GM21576 (cell line): ENCODE measurements around the gene C17orf114.

ENCODE experiments used
- ATAC-seq: cut with Tn5 transposase; IDR thresholded peaks from one replicate; pipeline ENCODE4 v1.9.1; 2021; ENCODE audit warnings: mild to moderate bottlenecking, moderate library complexity; ENCODE audit not compliant: unreplicated experiment

Gene C17orf114

DNA sequence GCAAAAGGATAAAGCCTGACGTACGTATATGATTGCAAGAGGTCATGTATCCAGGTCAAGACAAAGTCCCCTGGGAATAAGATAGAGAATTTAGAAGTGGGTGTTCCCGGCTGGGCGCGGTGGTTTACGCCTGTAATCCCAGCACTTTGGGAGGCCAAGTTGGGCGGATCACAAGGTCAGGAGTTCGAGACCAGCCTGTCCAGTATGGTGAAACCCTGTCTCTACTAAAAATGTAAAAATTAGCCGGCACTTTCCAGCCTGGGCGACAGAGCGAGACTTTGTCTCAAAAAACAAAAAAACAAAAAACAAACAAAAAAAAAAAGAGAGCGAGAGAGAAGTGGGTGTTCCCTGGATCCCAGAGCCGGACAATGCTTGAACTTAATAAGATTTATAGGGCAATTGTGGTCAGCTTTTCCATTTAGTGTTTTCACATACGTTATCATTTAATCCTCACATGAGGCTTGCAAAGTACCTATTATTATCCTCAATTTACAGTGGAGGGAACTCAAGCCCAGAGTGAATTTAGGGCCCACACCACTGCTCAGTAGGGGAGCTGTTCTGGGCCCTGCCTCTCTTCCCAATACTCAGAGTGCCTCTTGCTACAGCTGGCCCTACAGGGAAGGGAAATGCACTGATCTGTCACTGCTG lies 13.8 kb downstream of the C17orf114 start:
- no peak for ATAC-seq

DNA sequence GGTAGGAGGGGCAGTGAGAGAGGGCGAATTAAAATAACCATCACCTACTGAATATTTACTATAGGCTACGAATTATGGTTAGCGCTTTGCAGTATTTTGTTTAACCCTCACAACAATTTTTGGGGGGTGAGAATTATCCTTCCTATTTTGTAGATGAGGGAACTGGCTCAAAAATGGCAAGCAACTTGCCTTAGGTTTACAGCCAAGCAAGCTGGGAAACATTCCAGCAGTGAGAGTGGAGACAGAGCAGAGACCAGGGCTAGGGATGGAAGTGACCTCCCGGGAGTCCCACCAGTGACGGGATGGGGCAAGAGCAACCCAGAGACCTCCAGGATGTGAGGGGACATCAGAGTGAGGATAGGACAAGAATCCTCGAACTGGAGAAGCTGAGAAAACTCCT lies 15.6 kb downstream of the C17orf114 start:
- ATAC-seq: no peak

DNA sequence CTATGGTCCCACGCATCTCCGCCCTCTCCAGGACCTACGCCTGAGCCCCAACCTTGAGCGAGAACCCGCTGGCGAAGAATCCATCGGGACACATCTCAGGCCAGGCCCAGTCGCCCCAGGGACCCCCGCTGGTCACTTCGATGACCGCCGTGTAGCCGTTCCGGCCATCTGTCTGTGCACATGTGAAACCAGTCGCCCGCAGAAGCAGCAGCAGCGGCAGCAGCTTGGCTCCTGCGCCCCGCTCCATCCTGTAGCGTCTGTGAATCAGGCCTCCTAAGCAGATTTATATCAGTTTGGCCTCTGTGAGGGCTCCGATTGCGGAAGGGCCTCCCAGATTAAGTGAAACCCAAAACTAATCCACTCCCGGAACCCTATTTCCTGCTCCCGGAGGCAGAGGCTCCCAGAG lies 16.0 kb downstream of the C17orf114 start, which contains the start of gene VMO1:
Gene VMO1 (minus strand): TSS at position 259 of the 406 bp plus-strand sequence. CDS start 12 bp downstream, at position 247.
- no peak for ATAC-seq

DNA sequence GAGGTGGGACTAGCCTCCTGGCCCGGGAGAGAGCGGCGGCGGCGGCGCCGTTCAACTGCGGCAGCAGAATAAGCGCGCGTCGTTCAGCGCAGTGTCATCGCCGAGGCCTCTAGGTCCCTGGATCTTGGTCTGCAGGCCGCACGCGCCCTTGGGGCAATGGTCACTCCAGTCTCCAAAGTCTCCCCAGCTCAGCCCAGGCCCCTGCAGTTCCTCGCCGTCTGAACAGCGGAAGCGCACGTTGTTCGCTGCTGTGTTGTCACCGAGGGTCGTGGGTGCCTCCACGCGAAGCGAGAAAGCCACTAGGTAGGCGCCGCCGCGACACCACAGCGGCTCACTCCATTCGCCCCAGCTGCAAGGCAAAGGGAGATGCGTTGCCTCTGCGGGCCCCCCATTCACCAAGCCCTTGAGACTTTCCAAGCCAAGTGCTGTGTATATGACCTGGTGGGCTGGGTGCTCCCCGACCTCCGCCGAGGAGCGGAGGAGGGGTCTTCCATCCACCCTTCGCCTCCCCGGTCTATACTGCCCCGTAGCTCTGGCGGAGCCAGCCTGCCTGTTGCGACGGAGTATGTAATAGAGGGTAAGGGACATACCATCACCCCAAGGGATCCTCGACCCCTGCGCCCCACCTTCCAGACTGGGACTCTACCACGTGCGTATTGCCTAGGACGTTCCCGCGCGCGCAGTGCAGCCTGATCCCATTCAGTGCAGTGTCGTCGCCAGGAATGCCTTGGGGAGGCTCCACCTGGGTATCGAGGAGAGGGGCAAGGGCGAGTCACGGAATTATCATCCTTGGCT lies 16.6 kb downstream of the C17orf114 start:
- ATAC-seq: no peak

DNA sequence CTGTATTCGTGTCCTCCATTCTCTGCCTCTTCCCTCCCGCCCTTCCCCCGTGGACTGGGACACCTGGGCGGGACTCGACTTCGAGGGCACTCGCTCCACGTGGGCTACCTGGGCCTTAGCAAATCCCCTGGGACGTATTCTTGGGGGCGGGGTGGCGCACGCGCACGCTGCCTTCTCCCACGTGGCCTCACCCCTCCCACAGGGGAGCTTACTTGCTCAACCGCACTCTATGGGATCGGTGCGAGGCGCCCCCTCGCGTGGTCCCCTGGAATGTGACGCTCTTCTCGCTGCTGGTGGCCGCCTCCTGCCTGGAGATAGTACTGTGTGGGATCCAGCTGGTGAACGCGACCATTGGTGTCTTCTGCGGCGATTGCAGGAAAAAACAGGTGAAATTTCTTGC lies 19.5 kb downstream of the C17orf114 start:
- ATAC-seq: no peak

DNA sequence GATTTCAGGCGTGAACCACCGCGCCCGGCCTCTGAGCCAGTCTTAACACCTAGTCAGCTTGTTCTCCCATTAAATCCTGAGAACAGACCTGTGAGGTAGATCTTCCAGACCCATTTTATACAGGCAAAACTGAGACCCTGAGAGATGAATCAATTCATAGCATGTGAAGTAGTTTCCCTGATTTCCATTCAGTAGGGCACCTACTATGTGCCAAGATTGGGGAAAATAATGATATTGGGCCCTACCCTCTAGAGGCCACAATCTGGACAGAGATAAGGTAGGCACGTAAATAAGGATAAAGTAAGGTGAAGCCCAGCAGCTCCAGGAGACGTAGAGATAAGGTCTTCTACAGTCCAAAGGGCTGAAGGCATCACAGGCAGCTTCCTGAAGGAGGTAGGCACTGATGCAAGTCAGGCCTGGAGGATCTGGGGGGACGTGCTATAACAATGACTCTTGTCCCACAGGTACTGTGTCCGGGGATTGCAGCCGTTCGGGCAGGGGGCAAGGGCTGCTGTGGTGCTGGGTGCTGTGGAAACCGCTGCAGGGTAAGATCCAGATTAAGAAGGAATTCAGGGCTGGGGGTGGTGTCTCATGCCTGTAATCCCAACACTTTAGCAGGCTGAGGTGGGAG lies 21.7 kb downstream of the C17orf114 start:
- no peak for ATAC-seq

DNA sequence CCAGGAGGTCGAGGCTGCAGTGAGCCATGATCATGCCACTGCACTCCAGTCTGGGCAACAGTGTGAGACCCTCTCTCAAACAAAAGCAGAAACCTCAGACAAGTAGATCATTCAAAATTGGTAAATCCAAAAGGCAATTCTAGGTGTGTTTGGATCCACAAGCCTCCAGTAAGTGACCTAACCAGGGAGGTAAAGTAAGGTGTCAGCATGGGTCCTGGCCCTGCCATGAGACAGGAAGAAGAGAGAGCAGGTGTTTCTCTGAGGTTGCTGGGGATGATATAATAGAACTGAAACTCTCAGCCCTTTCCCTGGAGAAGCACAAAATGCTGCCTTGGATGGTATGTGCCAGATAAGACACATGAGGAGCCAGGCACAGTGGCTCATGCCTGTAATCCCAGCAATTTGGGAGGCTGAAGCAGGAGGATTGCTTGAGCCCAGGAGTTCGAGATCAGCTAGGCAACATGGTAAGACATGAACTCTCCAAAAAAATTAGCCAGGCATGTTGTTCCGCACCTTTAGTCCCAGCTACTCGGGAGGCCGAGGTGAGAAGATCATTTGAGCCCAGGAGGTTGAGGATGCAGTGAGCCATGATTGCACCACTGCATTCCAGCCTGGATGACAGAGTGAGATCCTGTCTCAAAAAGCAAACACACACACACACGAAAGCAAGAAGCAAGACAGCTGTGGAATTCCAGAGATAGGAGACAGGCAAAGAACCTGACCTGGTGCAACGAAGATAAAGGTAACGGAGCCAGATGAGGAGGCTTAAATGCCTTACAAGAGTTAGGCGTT lies 24.0 kb downstream of the C17orf114 start:
- ATAC-seq: no peak

DNA sequence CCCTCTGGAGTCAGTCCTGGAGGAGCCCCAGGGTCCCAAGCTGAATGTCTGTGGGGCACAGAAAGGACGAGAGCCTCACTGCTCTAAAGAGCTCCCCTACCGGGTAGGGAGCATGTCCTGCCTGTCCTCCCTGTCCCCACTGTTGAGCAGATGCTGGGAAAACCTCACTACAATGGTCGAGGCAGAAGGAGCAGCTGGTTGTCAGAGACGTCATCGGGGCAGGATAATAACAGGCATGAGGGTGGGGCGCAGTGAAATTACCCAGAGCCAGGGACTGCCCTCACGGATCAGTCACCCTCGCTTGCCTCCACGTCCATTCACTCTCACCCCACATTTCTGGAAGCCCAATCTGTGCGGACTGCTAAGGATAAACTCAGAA lies 29.9 kb downstream of the C17orf114 start:
- ATAC-seq: no peak

DNA sequence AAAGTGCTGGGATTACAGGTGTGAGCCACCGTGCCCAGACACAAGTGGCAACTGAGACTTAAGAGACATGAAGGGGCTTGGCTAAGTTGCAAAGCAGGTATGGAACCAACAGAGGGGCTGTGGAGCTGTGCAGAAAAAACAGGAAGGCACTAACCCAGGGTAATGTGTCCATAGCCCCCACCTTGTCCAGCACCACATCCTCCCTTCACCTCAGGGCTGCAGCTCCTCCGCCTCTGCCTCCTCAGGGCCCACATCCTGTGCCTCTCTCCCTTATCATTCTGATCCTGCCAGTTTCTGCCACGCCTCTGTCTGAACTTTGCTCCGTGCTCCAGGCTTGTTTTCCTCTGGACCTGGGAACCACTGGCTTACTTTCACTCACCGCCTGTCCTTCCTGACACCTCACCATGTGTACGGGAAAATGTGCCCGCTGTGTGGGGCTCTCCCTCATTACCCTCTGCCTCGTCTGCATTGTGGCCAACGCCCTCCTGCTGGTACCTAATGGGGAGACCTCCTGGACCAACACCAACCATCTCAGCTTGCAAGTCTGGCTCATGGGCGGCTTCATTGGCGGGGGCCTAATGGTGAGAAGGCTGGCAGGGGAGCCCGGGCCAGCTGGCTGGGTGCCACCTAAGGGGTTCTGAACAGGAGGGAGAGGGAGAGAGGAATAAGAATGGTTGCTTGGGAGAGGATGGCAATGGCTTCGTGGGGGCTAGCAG lies 30.5 kb downstream of the C17orf114 start, which contains the start of gene TM4SF5:
Gene TM4SF5 (plus strand): TSS at position 368 of the 716 bp plus-strand sequence. CDS start 37 bp downstream, at position 405.
- no peak for ATAC-seq

DNA sequence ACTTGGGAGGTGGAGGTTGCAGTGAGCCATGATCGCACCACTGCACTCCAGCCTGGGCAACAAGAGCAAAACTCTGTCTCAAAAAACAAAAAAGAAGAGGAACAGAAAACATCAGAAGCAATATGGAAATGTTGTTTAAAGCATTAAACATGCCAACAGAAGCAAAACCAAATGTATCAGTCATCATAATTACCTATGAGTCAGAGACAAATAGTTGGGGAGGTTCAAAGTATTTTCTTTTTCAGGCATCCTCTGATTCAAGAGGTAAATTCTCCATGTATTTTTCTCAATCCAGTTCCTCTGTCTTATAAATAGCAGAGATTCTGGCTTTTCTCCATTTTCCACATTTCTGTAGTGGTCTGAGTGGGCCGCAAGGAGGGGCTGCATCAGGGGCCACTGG lies 32.5 kb downstream of the C17orf114 start:
- ATAC-seq: no peak

DNA sequence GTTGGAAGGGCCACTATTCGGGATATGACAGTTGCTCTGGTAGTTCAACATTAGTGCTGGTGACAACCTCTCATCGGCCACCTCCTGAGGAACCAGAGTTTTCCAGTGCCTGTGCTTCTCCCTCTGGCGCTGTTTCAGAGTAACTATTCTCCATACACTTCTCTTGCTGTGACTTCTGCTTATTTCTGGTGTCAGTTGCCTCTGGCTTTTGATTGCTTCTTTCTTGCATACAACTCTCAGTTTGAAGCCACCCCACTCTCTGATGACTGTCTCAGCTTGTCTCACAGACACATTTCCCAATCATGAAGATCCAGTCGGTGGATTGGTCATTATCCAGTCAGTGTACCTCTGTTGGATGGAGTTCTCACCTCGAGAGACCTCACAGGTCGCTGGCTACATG lies 33.8 kb downstream of the C17orf114 start:
- no peak for ATAC-seq

DNA sequence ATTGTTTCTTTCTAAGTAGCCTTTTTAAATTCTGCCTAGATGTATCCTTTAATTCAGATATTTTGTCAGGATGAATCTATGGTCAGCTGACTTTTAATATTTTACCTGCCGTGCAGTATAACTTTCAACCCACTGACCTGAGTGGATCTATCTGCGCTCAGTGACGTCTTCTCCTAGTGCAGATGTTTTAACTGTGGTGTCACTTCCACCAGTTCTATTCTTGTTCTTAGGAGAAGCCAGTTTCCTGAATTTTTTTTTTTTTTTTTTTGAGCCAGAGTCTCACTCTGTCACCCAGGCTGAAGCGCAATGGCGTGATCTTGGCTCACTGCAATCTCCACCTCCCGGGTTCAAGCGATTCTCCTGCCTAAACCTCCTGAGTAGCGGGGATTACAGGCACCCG lies 35.4 kb downstream of the C17orf114 start:
- no peak for ATAC-seq

DNA sequence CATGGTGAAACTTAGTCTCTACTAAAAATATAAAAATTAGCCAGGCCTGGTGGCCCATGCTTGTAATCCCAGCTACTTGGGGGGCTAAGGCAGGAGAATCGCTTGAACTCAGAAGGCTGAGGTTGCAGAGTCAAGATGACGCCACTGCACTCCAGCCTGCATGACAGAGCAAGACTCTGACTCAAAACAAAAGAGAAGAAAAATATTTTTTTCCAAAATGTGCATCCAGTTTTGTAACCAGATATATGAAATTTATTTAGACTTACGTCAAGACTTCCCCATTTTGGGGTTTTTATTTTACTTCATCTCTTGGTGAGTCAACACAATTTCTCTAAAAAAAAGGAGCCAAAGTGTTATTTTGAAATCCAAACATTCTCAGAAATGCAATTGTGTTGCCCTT lies 35.9 kb downstream of the C17orf114 start:
- no peak for ATAC-seq

DNA sequence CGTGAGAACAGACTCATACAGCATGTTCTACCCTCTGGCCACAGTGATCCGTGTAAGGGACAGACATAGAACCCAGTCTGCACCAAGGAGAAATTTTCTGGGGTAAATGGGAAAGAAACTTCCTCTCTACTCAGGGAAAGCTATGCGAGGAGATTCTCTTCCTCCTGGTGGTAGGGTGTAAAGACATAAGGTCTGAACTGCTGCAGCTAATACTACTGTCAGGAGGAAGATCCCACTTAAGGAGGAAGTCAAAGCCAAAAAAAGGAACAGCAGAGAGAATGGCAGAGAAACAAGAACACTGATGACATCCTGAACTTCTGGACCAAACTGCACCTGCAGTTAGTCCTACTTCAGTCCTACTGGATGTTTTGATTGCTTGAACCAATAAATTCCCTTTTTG lies 37.5 kb downstream of the C17orf114 start:
- ATAC-seq: no peak

DNA sequence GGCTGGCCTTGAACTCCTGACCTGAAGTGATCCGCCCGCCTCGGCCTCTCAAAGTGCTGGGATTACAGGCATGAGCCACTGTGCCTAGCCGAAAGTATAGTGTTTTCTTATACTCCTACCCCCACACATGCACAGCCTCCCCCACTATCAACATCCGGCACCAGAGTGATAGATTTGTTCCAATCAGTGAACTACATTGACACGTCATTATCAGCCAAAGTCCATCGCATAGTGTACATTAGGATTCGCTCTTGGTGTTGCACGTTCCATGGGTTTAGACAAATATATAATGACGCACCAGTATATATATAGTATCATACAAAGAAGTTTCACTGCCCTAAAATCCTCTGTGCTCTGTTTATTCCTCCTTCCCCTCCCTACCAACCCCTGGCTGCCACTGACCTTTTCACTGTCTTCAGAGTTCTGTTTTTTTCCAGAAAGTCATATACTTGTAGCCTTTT lies 42.3 kb downstream of the C17orf114 start:
- ATAC-seq: no peak

DNA sequence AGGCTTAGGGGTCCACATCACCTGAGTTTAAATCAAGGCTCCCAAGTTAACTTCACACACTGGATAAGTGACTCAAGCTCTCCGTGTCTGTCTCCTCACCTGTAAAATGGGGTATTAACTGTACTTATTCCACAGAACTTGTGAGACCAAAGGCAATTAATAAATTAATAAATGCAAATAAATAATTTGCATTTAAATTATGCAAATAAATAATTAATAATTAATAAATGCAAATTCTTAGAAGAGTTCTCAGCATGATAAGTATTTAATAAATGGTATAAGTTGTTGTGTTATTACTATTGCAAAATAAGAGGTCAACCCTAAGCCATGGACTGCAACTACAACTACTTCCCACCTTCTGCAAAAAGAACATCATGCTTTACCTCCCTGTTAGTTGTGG lies 48.7 kb downstream of the C17orf114 start:
- no peak for ATAC-seq

DNA sequence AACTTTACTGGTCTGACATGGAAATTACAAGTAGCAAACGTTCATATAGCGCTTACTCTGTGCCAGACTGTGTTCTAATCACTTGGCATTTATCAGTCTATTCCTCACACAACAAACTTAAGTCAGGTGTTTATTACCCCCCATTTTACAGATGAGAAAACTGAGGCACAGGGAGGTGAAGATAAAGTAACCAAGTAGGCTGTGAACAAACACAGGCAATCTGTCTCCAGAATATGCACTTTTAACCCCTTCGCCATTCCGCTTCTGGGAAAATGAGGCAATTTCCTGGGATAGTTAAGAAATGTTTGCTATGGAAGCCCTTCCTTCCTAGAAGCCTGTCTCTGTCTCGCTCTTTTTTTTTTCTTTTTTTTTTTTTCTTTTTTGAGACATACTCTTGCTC lies 50.2 kb downstream of the C17orf114 start:
- ATAC-seq: no peak
